Neural progenitor cell (in vitro differentiated cells): ENCODE results near the gene PIK3R2.

Source experiments
- CTCF ChIP-seq: fragments of 200-600 bp; sonication (generic); IDR thresholded peaks from 2 replicates; pipeline ENCODE4 v1.5.1; 2017; ENCODE audit warnings: antibody characterized with exemption, mild to moderate bottlenecking
- EZH2 ChIP-seq: fragments of 200-600 bp; sonication (generic); IDR thresholded peaks from 2 replicates; pipeline ENCODE4 v1.6.1; 2017; ENCODE audit warnings: antibody characterized with exemption, mild to moderate bottlenecking, moderate library complexity

- TF ChIP-seq CTCF, result no peak
- no peak for TF ChIP-seq EZH2
Measured at GRCh38 chr19:18110609-18111232, 42.2 kb upstream of the PIK3R2 start.
